HepG2 (cell line): ENCODE data around the gene U2AF1L4. TPM values are rescaled to one million over a fixed set of nuclear protein-coding genes. Genes with fewer than 3 reads are reported as not detected.

Experiments used
- AHDC1 ChIP-seq: sonication (generic); formaldehyde crosslinking; IDR thresholded peaks from 2 replicates; pipeline ENCODE4 v1.5.1; 2020; ENCODE audit warnings: mild to moderate bottlenecking, missing genetic modification reagents, borderline replicate concordance
- AHR ChIP-seq: IDR thresholded peaks from 2 replicates; pipeline ENCODE4 v1.6.1; 2018; ENCODE audit warnings: missing genetic modification reagents, missing compliant biosample characterization
- ELF3 ChIP-seq: IDR thresholded peaks from 2 replicates; pipeline ENCODE4 v1.6.1; 2016; ENCODE audit warnings: missing genetic modification reagents, missing compliant biosample characterization
- HIC2 ChIP-seq: sonication (generic); formaldehyde crosslinking; IDR thresholded peaks from 2 replicates; pipeline ENCODE4 v1.9.0; 2022; ENCODE audit warnings: low read depth, missing genetic modification reagents
- KDM5A ChIP-seq: fragments of 200-600 bp; sonication (generic); IDR thresholded peaks from 2 replicates; pipeline ENCODE4 v1.7.0; 2018; ENCODE audit warnings: antibody characterized with exemption, mild to moderate bottlenecking, low read length, borderline replicate concordance
- MLX ChIP-seq: IDR thresholded peaks from 2 replicates; pipeline ENCODE4 v1.6.1; 2016
- REPIN1 ChIP-seq: sonication (generic); formaldehyde crosslinking; IDR thresholded peaks from 2 replicates; pipeline ENCODE4 v1.8.0; 2022; ENCODE audit warnings: missing genetic modification reagents, low read depth, mild to moderate bottlenecking, borderline replicate concordance
- RNF219 ChIP-seq: sonication (generic); formaldehyde crosslinking; IDR thresholded peaks from 2 replicates; pipeline ENCODE4 v1.5.0; 2020; ENCODE audit warnings: mild to moderate bottlenecking, missing genetic modification reagents
- ZBTB25 ChIP-seq: IDR thresholded peaks from 2 replicates; pipeline ENCODE4 v1.6.1; 2018; ENCODE audit warnings: missing genetic modification reagents
- ZNF275 ChIP-seq: sonication (generic); formaldehyde crosslinking; IDR thresholded peaks from 2 replicates; pipeline ENCODE4 v1.8.0; 2022; ENCODE audit warnings: missing genetic modification reagents, mild to moderate bottlenecking, inconsistent platforms, borderline replicate concordance
- ZNF503 ChIP-seq: sonication (generic); formaldehyde crosslinking; IDR thresholded peaks from 2 replicates; pipeline ENCODE4 v1.4.0; 2020; ENCODE audit warnings: missing genetic modification reagents
- ZNF720 ChIP-seq: sonication (generic); formaldehyde crosslinking; IDR thresholded peaks from 2 replicates; pipeline ENCODE4 v1.4.0; 2020; ENCODE audit warnings: missing genetic modification reagents
- ZNF747 ChIP-seq: sonication (generic); formaldehyde crosslinking; IDR thresholded peaks from 2 replicates; pipeline ENCODE4 v1.8.1; 2023; ENCODE audit warnings: missing genetic modification reagents, mild to moderate bottlenecking, borderline replicate concordance
- polyA plus RNA-seq, 8 experiments: library from polyadenylated mRNA; depleted of rRNA in 3 of 8; stranded (reverse) in 7 of 8; unstranded in 1 of 8; fragments of >200 nt; fragmentation: Illumina TruSeq in 4 of 8; extraction: Trizol in 4 of 8; gene quantifications; 2 replicates each; pipeline versions ENCODE4 v1.2.1 to v1.2.3, GENCODE V29; 2011 to 2016; ENCODE audit warnings: low read depth in 4 of 8, missing spikeins in 1 of 8, mixed read lengths in 1 of 8; ENCODE audit not compliant: insufficient read depth in 1 of 8
- total RNA-seq, 5 experiments: library from RNA; depleted of rRNA; stranded (reverse); fragments of >200 nt; fragmentation: Illumina TruSeq; extraction: Trizol; gene quantifications; 2 replicates each; pipeline ENCODE4 v1.2.3, GENCODE V29; 2016; ENCODE audit warnings: low read depth in 1 of 5

The U2AF1L4 gene
- total and polyA plus RNA-seq, 2 of the 13 experiments (the other 11 are each of a cell fraction or from before 2014, with no cell fraction given) = 7.9 to 15.4 TPM

GRCh38 chr19:35745328-35746086, at the start of gene U2AF1L4, which contains the start of gene PSENEN (continued):
- no peak for TF ChIP-seq RNF219 (CRISPR knock-in tag)
- TF ChIP-seq ZNF720 (CRISPR knock-in tag) = no peak
- TF ChIP-seq HIC2 (CRISPR knock-in tag) = no peak
- no peak for TF ChIP-seq MLX (CRISPR knock-in tag)
- TF ChIP-seq ZNF275 = no peak
- TF ChIP-seq REPIN1 (CRISPR knock-in tag) = no peak
- no peak for TF ChIP-seq AHDC1 (CRISPR knock-in tag)
- 0 out of 2 replicates have a peak, but pooled peaks have one; percentile 34 for TF ChIP-seq ELF3 (CRISPR knock-in tag)
- no peak for TF ChIP-seq ZNF747 (CRISPR knock-in tag)
- TF ChIP-seq ZNF503 (CRISPR knock-in tag) = no peak
- TF ChIP-seq KDM5A = peak; percentile 25; the same call in 1 of the 2 replicates
- TF ChIP-seq ZBTB25 = no peak
- TF ChIP-seq AHR = no peak
